D721Med (cell line): ENCODE data around the gene BAIAP2.
A peak's percentile ranks its signal among the peaks of the same experiment; 100 is the strongest.

Source experiments
- DNase-seq: peaks from one replicate; pipeline ENCODE4 v3.0.0; 2011; ENCODE audit warnings: low spot score; ENCODE audit not compliant: insufficient read length
- FAIRE-seq: peaks from 2 replicates; lab custom pipeline; 2011; peaks lifted over from hg19 to GRCh38; lab: Jason Lieb, UNC
- CTCF ChIP-seq: IDR thresholded peaks from 2 replicates; pipeline ENCODE4 v1.5.1; 2012; ENCODE audit warnings: mild to moderate bottlenecking, control low read depth; ENCODE audit not compliant: insufficient read depth; ENCODE audit errors: missing control alignments

Gene BAIAP2

GRCh38 chr17:81036197-81036941, 1.4 kb downstream of the BAIAP2 start:
- FAIRE-seq (no peak), DNase-seq (no peak)
- no peak for TF ChIP-seq CTCF

GRCh38 chr17:81037026-81037797, 2.3 kb downstream of the BAIAP2 start:
- DNase-seq (no peak), FAIRE-seq (no peak)
- no peak for TF ChIP-seq CTCF

GRCh38 chr17:81037798-81038733, 3.1 kb downstream of the BAIAP2 start:
- no peak for DNase-seq
- TF ChIP-seq CTCF: no peak
- FAIRE-seq: no peak

GRCh38 chr17:81039096-81039495, 4.1 kb downstream of the BAIAP2 start:
- no peak for TF ChIP-seq CTCF
- no peak for FAIRE-seq
- DNase-seq: no peak

GRCh38 chr17:81039854-81040758, 5.2 kb downstream of the BAIAP2 start:
- FAIRE-seq: no peak
- no peak for DNase-seq
- TF ChIP-seq CTCF: no peak

GRCh38 chr17:81040791-81041337, 5.9 kb downstream of the BAIAP2 start:
- TF ChIP-seq CTCF: peak; percentile 47
- DNase-seq (no peak), FAIRE-seq (no peak)
